K562 (cell line): ENCODE results near the gene ASS1. TPM values are rescaled to one million over a fixed set of nuclear protein-coding genes. Genes with fewer than 3 reads are reported as not detected.

ENCODE experiments used
- ATAC-seq: fragments of 200-7000 bp; cut with Tn5 transposase; 3 replicates; pipeline ENCODE4 v1.9.1; 2020; ENCODE audit warnings: moderate library complexity
- BruUV-seq: library from RNA; stranded (reverse); fragments of 400-500 nt; replicated peaks from 2 replicates; lab custom pipeline; 2021; lab: Mats Ljungman, UMichigan
- CTCF ChIA-PET: fragments of 300-600 bp; formaldehyde crosslinking; extraction: SDS; loops from one replicate; lab custom pipeline; 2021; ENCODE audit warnings: low intra/inter-chr PET ratio; lab: Yijun Ruan, JAX
- POLR2A ChIA-PET: fragments of 300-600, 350-650 bp; sonication (Branson Sonifier 250); formaldehyde crosslinking; extraction: SDS; loops from one replicate; lab custom pipeline; 2021; ENCODE audit warnings: antibody characterized with exemption, inconsistent platforms; lab: Yijun Ruan, JAX
- DNase-seq, 4 experiments: peaks; one replicate each; pipeline versions ENCODE4 v3.0.0 to v3.0.0-alpha.2; 2011 to 2018; ENCODE audit warnings: low spot score in 3 of 4, mixed read lengths in 3 of 4; ENCODE audit errors: extremely low read depth in 1 of 4
- FAIRE-seq: peaks from 2 replicates; lab custom pipeline; 2011; peaks lifted over from hg19 to GRCh38; lab: Jason Lieb, UNC
- H2AFZ ChIP-seq: 2 replicates; pipeline ENCODE4 v1.6.0; 2011; ENCODE audit warnings: low read depth, low read length, control low read depth, inconsistent platforms
- H3K27ac ChIP-seq: fragments of 200-600 bp; 3 replicates; pipeline ENCODE4 v1.8.0; 2011; ENCODE audit warnings: low read depth, mild to moderate bottlenecking, control low read depth, inconsistent platforms, low read length, moderate library complexity, mixed read lengths; ENCODE audit errors: extremely low read depth
- H3K27me3 ChIP-seq, 2 experiments: fragments of 300-600 bp in 1 of 2; 2 replicates in 1 of 2; 3 replicates in 1 of 2; pipeline versions ENCODE4 v1.6.0 to v1.8.0; 2011; ENCODE audit warnings: inconsistent platforms in 2 of 2, low read length in 2 of 2, mild to moderate bottlenecking in 1 of 2, mixed read lengths in 1 of 2, moderate library complexity in 1 of 2; ENCODE audit not compliant: control insufficient read depth in 2 of 2, insufficient read depth in 2 of 2
- H3K36me3 ChIP-seq: fragments of 300-600 bp; 3 replicates; pipeline ENCODE4 v1.8.0; 2011; ENCODE audit warnings: mild to moderate bottlenecking, low read length, inconsistent platforms; ENCODE audit not compliant: control insufficient read depth, insufficient read depth
- H3K4me1 ChIP-seq, 2 experiments: fragments of 200-600 bp in 1 of 2; replicated peaks in 1 of 2; 2 replicates in 1 of 2; 3 replicates in 1 of 2; pipeline versions ENCODE4 v1.5.1 to v1.8.0; 2011; ENCODE audit warnings: inconsistent platforms in 2 of 2, low read length in 2 of 2, mild to moderate bottlenecking in 1 of 2, mixed read lengths in 1 of 2, moderate library complexity in 1 of 2; ENCODE audit not compliant: control insufficient read depth in 2 of 2, insufficient read depth in 2 of 2
- H3K4me2 ChIP-seq: 2 replicates; pipeline ENCODE4 v1.6.1; 2011; ENCODE audit warnings: low read length, control low read depth, inconsistent platforms, mixed read lengths; ENCODE audit not compliant: insufficient read depth
- H3K4me3 ChIP-seq: fragments of 200-600 bp; sonication (generic), shearing (Covaris generic); 2 replicates; pipeline ENCODE4 v1.5.1; 2016; ENCODE audit warnings: control low read depth, inconsistent platforms
- H3K79me2 ChIP-seq: fragments of 200-600 bp; 3 replicates; pipeline ENCODE4 v1.8.0; 2011; ENCODE audit warnings: low read length, inconsistent platforms; ENCODE audit not compliant: control insufficient read depth, insufficient read depth
- H3K9ac ChIP-seq, 2 experiments: 2 replicates each; pipeline versions ENCODE4 v1.6.0 to v1.6.1; 2011; ENCODE audit warnings: low read depth in 2 of 2, low read length in 2 of 2, control low read depth in 1 of 2, inconsistent platforms in 1 of 2, mild to moderate bottlenecking in 1 of 2, mixed read lengths in 1 of 2; ENCODE audit not compliant: insufficient read depth in 1 of 2
- H3K9me1 ChIP-seq: one replicate; pipeline ENCODE4 v1.6.0; 2011; ENCODE audit warnings: inconsistent platforms, mild to moderate bottlenecking, low read length, moderate library complexity; ENCODE audit not compliant: control insufficient read depth, insufficient read depth
- H3K9me3 ChIP-seq: replicated peaks from 2 replicates; pipeline ENCODE4 v1.5.1; 2011; ENCODE audit warnings: low read depth, low read length, inconsistent platforms; ENCODE audit not compliant: control insufficient read depth, insufficient read depth
- H4K20me1 ChIP-seq: replicated peaks from 2 replicates; pipeline ENCODE4 v1.6.1; 2011; ENCODE audit warnings: low read length, inconsistent platforms, mixed read lengths; ENCODE audit not compliant: control insufficient read depth, insufficient read depth
- GABPB1 ChIP-seq: sonication (generic); formaldehyde crosslinking; IDR thresholded peaks from 2 replicates; pipeline ENCODE4 v1.8.0; 2022; ENCODE audit warnings: mild to moderate bottlenecking, missing genetic modification reagents
- HLTF ChIP-seq: fragments of 450-650 bp; IDR thresholded peaks from 2 replicates; pipeline ENCODE4 v1.6.1; 2016
- KAT8 ChIP-seq: fragments of 450-650 bp; IDR thresholded peaks from 2 replicates; pipeline ENCODE4 v1.6.1; 2016; ENCODE audit warnings: low read depth, mild to moderate bottlenecking
- MIER1 ChIP-seq: fragments of 450-650 bp; IDR thresholded peaks from 2 replicates; pipeline ENCODE4 v1.6.1; 2016; ENCODE audit warnings: antibody characterized with exemption, mild to moderate bottlenecking, low read depth
- PHB2 ChIP-seq: fragments of 450-650 bp; IDR thresholded peaks from 2 replicates; pipeline ENCODE4 v1.6.1; 2017; ENCODE audit warnings: low read depth
- TRIM25 ChIP-seq: fragments of 450-650 bp; IDR thresholded peaks from 2 replicates; pipeline ENCODE4 v1.7.0; 2016; ENCODE audit warnings: borderline replicate concordance
- USF1 ChIP-seq: sonication (generic); formaldehyde crosslinking; IDR thresholded peaks from 2 replicates; pipeline ENCODE4 v1.9.0; 2022; ENCODE audit warnings: mild to moderate bottlenecking, missing genetic modification reagents
- YBX1 ChIP-seq: fragments of 450-650 bp; IDR thresholded peaks from 2 replicates; pipeline ENCODE4 v1.7.1; 2016; ENCODE audit warnings: mild to moderate bottlenecking
- ZNF263 ChIP-seq: sonication (generic); formaldehyde crosslinking; IDR thresholded peaks from 2 replicates; pipeline ENCODE4 v1.8.0; 2022; ENCODE audit warnings: mild to moderate bottlenecking, missing genetic modification reagents, borderline replicate concordance
- ZNF785 ChIP-seq: fragments of 250-450 bp; sonication (Bioruptor Pico); IDR thresholded peaks from 2 replicates; pipeline ENCODE4 v1.4.0; 2020; ENCODE audit warnings: mild to moderate bottlenecking
- WGBS: fragments of 100-300 bp; shearing (Covaris generic); methylation state at CpG from one replicate; pipeline ENCODE4 v1.1.6; 2016; ENCODE audit warnings: low coverage, mixed read lengths; ENCODE audit not compliant: insufficient coverage; ENCODE audit errors: missing lambda C conversion rate; 5-methylcytosine and 5-hydroxymethylcytosine counted together
- in situ Hi-C: fragments of 300-500 bp; cut with MboI; formaldehyde crosslinking; loops from 4 replicates; pipeline ENCODE4 v1.15.0; 2018; ENCODE audit warnings: inconsistent platforms, mixed read lengths
- intact Hi-C: fragments of 100-400 bp; cut with micrococcal nuclease; formaldehyde crosslinking; loops from 2 replicates; pipeline ENCODE4 v1.14.2; 2022
- polyA plus RNA-seq, 8 experiments: library from polyadenylated mRNA; depleted of rRNA in 4 of 8; stranded (reverse) in 5 of 8; unstranded in 3 of 8; fragments of >200 nt; fragmentation: Nextera tagmentation in 2 of 8; fragmentation: Illumina TruSeq in 1 of 8; extraction: Ambion mirVana in 2 of 8; extraction: Trizol in 1 of 8; gene quantifications; 2 replicates each; pipeline versions ENCODE4 v1.2.1 to v1.2.3, GENCODE V29; 2011 to 2014; ENCODE audit warnings: inconsistent platforms in 1 of 8, missing spikeins in 1 of 8
- total RNA-seq, 7 experiments: library from RNA; depleted of rRNA in 6 of 7; stranded (reverse); fragments of >200 nt in 6 of 7; fragmentation: Illumina TruSeq in 2 of 7; extraction: Trizol in 2 of 7; gene quantifications; 2 replicates each; pipeline versions ENCODE4 v1.2.1 to v1.2.3, GENCODE V29; 2011 to 2021; ENCODE audit warnings: low replicate concordance in 1 of 7

ASS1 gene
- total and polyA plus RNA-seq, 9 of the 15 experiments (the other 6 are each of a cell fraction or from before 2014, with no cell fraction given) = 1.5 to 5.7 (median 3.7) TPM

GRCh38 chr9:130463763-130464745 is 19.3 kb downstream of the ASS1 start:
- intact Hi-C loops = loop anchor here (5.0 kb wide), 1 partner anchor 398 kb away; no protein-coding TSS in a partner anchor
- no peak overlapping the region for H3K4me3 ChIP-seq
- H3K4me1 ChIP-seq = peaks cover 0 to 41% of the 10 kb centered on the region in 2 experiments; a peak in 2 of 5 replicates
- no peak overlapping the region for H3K9ac ChIP-seq
- no peaks in the 10 kb centered on the region for H3K36me3 ChIP-seq
- WGBS = 17% methylated on average over 19 of the region's 22 CpGs
- peaks cover 18% of the 10 kb centered on the region for H4K20me1 ChIP-seq
- H3K27ac ChIP-seq = no peak overlapping the region
- POLR2A ChIA-PET = interaction anchor here (0.5 to 1.8 kb wide), 6 partner anchors 11 to 230 kb away, joined by 3 to 11 read pairs (median 4); partner anchors contain the start of gene EXOSC2
- TF ChIP-seq YBX1 (no peak), GABPB1 (CRISPR knock-in tag) (no peak), MIER1 (no peak), TRIM25 (no peak), USF1 (CRISPR knock-in tag) (peak; percentile 27), HLTF (no peak), ZNF263 (CRISPR knock-in tag) (peak; percentile 81), ZNF785 (CRISPR knock-in tag) (no peak), PHB2 (no peak), KAT8 (no peak)
- TF ChIP-seq, all 486 proteins: peak for 2
- BruUV-seq = no TSS peak
- FAIRE-seq (no peak), DNase-seq (no peak), ATAC-seq (no peak; the same call in 2 of the 3 replicates)
- H2AFZ ChIP-seq = no peak overlapping the region
- no peaks in the 10 kb centered on the region for H3K9me3 ChIP-seq
- CTCF ChIA-PET = interaction anchor here (0.7 to 6.0 kb wide), 2 partner anchors 17 to 219 kb away, joined by 3 to 105 read pairs; no protein-coding TSS in a partner anchor
- H3K27me3 ChIP-seq = peaks cover 3 to 30% of the 10 kb centered on the region in 2 experiments; a peak in 4 of 5 replicates
- H3K4me2 ChIP-seq = no peak overlapping the region
- H3K79me2 ChIP-seq = no peaks in the 10 kb centered on the region
- no peaks in the 10 kb centered on the region for H3K9me1 ChIP-seq
- in situ Hi-C loops = no loop called here
